ENCODE data around the gene PLCH2. TPM values are rescaled to one million over a fixed set of nuclear protein-coding genes. Genes with fewer than 3 reads are reported as not detected.

The PLCH2 gene
- total RNA-seq, 2 donors from 2014 or later, result 1.1 to 1.9 TPM

DNA sequence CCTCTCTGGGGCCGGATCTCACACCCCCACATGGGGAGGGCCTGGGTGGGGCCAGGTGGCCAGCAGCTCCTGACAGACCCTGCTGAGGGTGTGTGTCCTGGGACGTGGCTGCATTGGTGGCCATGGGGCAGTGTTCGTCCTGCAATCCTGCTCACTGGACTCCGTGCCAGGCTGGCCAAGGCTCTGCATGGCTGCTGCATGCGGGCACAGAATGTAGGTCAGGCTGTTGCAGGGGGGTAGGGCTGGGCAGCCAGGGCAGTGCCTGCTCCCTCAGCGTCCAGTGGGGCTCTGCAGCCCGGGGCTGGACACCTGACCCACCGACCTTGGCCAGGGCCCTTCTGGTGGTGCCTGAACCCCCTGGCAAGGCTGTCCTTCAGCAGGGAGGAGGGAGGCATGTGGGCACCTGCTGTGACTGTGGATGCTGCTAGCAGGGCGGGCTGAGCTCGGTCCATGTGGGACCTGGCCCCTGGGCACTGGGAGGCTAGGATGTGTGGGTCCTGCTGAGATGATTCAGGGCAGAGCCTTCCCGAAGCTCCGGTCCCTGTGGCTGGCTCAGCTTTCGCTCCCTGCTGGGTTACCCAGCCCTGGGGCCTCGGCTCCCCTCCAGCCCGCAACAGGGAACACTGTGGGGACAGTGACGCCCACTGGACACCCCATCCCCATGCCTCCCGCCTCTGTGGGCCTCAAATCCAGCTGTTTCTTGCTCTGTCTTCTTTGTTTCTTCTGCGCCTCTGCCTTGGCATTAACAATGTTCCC is 14.9 kb upstream of the PLCH2 start:
- DNase-seq (ENCODE audit: low spot score) (no peak), ATAC-seq (ENCODE audit: insufficient number of reproducible peaks, low FRiP score, low read depth) (no peak)
- no peaks in the 10 kb centered on the region for H3K36me3 ChIP-seq
- H3K4me3 ChIP-seq, result no peak overlapping the region
- no peak overlapping the region for H3K27ac ChIP-seq
- peaks cover 4% of the 10 kb centered on the region for H3K27me3 ChIP-seq (replicated peaks; ENCODE audit: insufficient read depth)
- no peaks in the 10 kb centered on the region for H3K9me3 ChIP-seq
- no peaks in the 10 kb centered on the region for H3K4me1 ChIP-seq (ENCODE audit: control insufficient read depth in 1 of 2, low read depth in 2 of 2)
- no peak for TF ChIP-seq CTCF (IDR thresholded peaks at IDR 0.05)

DNA sequence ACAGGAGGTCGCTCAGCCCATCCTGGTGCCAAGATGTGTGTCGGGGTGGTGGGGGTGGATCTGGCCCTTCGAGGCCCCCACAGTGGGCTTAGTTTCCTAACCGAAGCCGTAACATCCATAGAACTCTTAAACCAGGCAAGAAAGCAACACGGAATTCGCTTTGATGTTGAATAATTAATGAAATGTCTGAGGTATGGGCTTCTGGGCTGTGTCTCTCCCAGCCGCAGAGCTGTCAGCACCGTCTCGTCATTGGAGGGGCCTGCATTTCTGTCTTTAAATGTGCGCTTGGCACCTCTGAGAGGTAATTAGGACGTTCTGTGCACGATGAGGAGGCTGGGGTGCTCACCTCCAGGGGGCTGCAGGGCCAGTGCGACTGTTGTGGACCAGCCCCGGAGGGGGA is 13.3 kb upstream of the PLCH2 start:
- Histone ChIP-seq H3K4me1 (ENCODE audit: control insufficient read depth in 1 of 2, low read depth in 2 of 2) (no peaks in the 10 kb centered on the region), H3K4me3 (no peak overlapping the region), H3K36me3 (no peaks in the 10 kb centered on the region), H3K9me3 (no peaks in the 10 kb centered on the region), H3K27me3 (replicated peaks; ENCODE audit: insufficient read depth) (peaks cover 4% of the 10 kb centered on the region), H3K27ac (no peak overlapping the region)
- no peak for TF ChIP-seq CTCF (IDR thresholded peaks at IDR 0.05)
- ATAC-seq (ENCODE audit: insufficient number of reproducible peaks, low FRiP score, low read depth), result no peak
- DNase-seq (ENCODE audit: low spot score), result no peak

- Histone ChIP-seq H3K27ac (no peak overlapping the region), H3K4me3 (no peak overlapping the region), H3K36me3 (no peaks in the 10 kb centered on the region), H3K27me3 (replicated peaks; ENCODE audit: insufficient read depth) (peaks cover 4% of the 10 kb centered on the region), H3K9me3 (no peaks in the 10 kb centered on the region), H3K4me1 (ENCODE audit: control insufficient read depth in 1 of 2, low read depth in 2 of 2) (no peaks in the 10 kb centered on the region)
- DNase-seq (ENCODE audit: low spot score) (no peak), ATAC-seq (ENCODE audit: insufficient number of reproducible peaks, low FRiP score, low read depth) (no peak)
- TF ChIP-seq CTCF (IDR thresholded peaks at IDR 0.05), result no peak
These were observed 12.7 kb upstream of the PLCH2 start for GRCh38 chr1:2463396-2463795.

- Histone ChIP-seq H3K4me1 (ENCODE audit: control insufficient read depth in 1 of 2, low read depth in 2 of 2) (no peaks in the 10 kb centered on the region), H3K36me3 (no peaks in the 10 kb centered on the region), H3K27ac (no peak overlapping the region), H3K9me3 (no peaks in the 10 kb centered on the region), H3K27me3 (replicated peaks; ENCODE audit: insufficient read depth) (peaks cover 4% of the 10 kb centered on the region), H3K4me3 (no peak overlapping the region)
- DNase-seq (ENCODE audit: low spot score) (no peak), ATAC-seq (ENCODE audit: insufficient number of reproducible peaks, low FRiP score, low read depth) (no peak)
- TF ChIP-seq CTCF (IDR thresholded peaks at IDR 0.05), result no peak
These were observed 10.5 kb upstream of the PLCH2 start for GRCh38 chr1:2465371-2466269.

- ATAC-seq (ENCODE audit: insufficient number of reproducible peaks, low FRiP score, low read depth), result no peak
- H3K27me3 ChIP-seq (replicated peaks; ENCODE audit: insufficient read depth), result peaks cover 4% of the 10 kb centered on the region
These were observed 9.8 kb upstream of the PLCH2 start for GRCh38 chr1:2466270-2466665.

More at GRCh38 chr1:2466270-2466665, 9.8 kb upstream of the PLCH2 start:
- H3K36me3 ChIP-seq, result no peaks in the 10 kb centered on the region
- no peaks in the 10 kb centered on the region for H3K4me1 ChIP-seq (ENCODE audit: control insufficient read depth in 1 of 2, low read depth in 2 of 2)
- no peak for DNase-seq (ENCODE audit: low spot score)
- H3K9me3 ChIP-seq, result no peaks in the 10 kb centered on the region
- no peak overlapping the region for H3K4me3 ChIP-seq
- no peak overlapping the region for H3K27ac ChIP-seq
- TF ChIP-seq CTCF (IDR thresholded peaks at IDR 0.05), result no peak
